Astrocyte (in vitro differentiated cells and primary cell): ENCODE results near the gene IL12RB1.
"Not testable (repeated sequence)": the region's sequence is repeated elsewhere in the genome, so short reads cannot be mapped to it uniquely, and the experiment has no call there.

Source experiments
- EZH2 ChIP-seq: IDR thresholded peaks from 2 replicates; pipeline ENCODE4 v1.6.1; 2012; ENCODE audit warnings: mild to moderate bottlenecking, low read length, inconsistent platforms; ENCODE audit not compliant: insufficient read depth
- TF ChIP-seq, protein P1 (sequence below): IDR thresholded peaks from 2 replicates; pipeline ENCODE4 v1.5.1; 2011; ENCODE audit warnings: low read depth, mild to moderate bottlenecking, inconsistent platforms, low read length, moderate library complexity; ENCODE audit not compliant: insufficient read depth

- TF ChIP-seq, protein P1, sequence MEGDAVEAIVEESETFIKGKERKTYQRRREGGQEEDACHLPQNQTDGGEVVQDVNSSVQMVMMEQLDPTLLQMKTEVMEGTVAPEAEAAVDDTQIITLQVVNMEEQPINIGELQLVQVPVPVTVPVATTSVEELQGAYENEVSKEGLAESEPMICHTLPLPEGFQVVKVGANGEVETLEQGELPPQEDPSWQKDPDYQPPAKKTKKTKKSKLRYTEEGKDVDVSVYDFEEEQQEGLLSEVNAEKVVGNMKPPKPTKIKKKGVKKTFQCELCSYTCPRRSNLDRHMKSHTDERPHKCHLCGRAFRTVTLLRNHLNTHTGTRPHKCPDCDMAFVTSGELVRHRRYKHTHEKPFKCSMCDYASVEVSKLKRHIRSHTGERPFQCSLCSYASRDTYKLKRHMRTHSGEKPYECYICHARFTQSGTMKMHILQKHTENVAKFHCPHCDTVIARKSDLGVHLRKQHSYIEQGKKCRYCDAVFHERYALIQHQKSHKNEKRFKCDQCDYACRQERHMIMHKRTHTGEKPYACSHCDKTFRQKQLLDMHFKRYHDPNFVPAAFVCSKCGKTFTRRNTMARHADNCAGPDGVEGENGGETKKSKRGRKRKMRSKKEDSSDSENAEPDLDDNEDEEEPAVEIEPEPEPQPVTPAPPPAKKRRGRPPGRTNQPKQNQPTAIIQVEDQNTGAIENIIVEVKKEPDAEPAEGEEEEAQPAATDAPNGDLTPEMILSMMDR: not testable (repeated sequence)
- not testable (repeated sequence) for TF ChIP-seq EZH2
These were observed 54.6 kb downstream of the IL12RB1 start for GRCh38 chr19:18032102-18032501.
